ENCODE measurements around the gene GNAI3.
A peak's percentile ranks its signal among the peaks of the same experiment; 100 is the strongest.

The GNAI3 gene

DNA sequence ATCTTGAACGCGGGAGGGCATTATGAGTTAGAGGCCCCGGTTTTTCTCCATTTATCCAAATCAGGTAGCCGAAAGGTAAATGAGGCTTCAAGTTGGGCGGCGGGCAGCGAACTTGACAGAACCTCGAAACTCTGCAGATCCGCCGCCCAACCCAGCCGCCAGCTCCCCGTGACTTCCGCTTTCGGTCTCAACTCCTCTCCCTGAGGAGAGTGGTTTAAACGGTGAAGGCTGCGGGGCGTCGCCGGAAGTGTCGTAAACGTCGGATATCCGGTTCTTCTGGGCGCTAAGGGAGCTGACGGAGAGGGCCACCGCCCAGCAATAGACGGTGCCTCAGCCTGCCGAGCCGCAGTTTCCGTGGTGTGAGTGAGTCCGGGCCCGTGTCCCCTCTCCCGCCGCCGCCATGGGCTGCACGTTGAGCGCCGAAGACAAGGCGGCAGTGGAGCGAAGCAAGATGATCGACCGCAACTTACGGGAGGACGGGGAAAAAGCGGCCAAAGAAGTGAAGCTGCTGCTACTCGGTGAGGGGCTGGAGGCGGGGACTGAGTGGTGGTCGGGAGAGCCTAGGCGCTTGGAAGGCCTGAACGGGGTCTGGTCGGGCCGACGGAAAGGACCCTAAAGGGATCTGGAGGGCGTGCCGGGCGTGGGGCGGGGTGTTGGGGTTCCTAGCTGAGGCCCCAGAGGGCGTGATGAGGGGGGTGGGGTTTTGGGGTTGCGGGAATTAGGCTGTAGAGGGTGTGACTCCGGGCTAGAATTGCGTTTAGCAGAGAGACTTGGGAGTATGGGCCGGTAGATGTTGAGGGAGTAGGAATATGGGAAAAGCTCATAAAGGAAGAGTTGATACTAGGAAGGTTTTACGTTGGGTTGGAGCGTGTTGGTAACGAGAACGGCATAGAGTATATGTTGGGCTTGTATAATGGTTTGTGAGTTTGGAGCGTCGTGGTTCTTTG lies at the start of gene GNAI3:
GNAI3 (plus strand) TSS at position 295 of the 947 bp plus-strand sequence; CDS start at position 401, 106 bp downstream.
- in situ Hi-C loops (cut with HindIII; ENCODE audit: low pct_unique_long_range_greater_than_20kb, low sequenced_read_pairs), result no loop called here
- peak; percentile 74 to 95 for DNase-seq (ENCODE audit: low read depth in 1 of 2, low spot score in 1 of 2)
- no peak for TF ChIP-seq JUND (IDR thresholded peaks at IDR 0.05; ENCODE audit: low read depth)

DNA sequence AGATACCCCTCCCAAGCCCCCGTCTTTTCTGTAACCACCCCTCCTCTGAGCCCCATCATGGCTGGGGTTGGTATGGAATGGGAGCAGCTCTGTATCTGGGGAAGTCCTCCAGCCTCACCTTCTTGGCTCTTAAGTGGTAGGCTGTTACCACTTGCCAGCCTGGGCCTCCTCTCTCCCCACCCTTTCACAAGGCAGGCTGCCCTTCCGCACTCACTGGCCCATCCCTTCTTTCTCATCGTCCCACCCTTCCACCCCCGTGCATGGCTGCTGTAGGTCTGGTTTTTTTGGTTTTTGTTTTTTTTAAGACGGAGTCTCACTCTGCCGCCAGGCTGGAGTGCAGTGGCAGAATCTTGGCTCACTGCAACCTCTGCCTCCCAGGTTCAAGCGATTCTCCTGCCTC lies 49.3 kb upstream of the GNAI3 start:
- TF ChIP-seq JUND (IDR thresholded peaks at IDR 0.05; ENCODE audit: low read depth), result no peak
- in situ Hi-C loops (cut with HindIII; ENCODE audit: low pct_unique_long_range_greater_than_20kb, low sequenced_read_pairs), result no loop called here
- no peak for DNase-seq (ENCODE audit: low read depth in 1 of 2, low spot score in 1 of 2)

DNA sequence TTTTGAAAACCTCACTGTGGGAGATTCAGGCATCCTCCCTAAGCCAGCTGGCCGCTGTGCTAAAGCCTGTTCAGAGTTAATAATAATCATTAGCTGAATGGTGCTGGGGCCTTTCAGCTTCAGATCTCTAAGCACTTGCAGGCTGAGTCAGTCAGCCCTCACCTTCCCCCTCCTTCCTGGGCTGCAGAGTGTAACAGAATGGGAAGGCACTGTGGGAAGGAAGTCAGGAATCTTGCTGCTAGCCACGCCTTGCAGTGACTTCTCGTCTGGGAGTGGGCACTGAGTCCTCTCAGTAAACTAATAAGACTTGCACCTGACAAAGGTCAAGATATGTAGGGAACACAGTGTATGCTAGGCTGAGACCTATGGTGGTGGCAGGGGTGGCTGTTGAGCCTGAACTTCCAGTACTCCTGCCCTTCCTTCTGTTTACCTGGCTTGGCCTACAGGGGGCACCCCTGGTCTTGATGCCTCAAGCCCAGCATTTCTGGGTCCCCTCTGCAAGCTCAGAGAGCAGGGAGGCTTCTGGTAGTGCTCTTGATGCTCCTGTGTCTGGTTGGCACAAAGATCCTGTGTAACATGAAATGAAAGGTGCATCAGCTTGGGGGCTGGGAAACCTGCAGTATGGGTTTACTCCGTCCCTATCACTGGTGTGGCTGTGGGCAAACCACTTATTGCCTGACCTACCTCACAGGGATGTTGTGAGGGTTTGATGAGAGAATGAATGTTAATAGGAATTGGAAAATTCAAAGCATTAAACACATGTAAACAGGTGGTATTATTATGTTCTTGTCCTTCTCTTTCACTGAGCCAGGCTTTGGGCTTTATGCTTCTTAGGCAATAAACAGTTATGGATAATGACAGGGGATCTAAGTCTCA lies 48.5 kb upstream of the GNAI3 start:
- no peak for TF ChIP-seq JUND (IDR thresholded peaks at IDR 0.05; ENCODE audit: low read depth)
- DNase-seq (ENCODE audit: low read depth in 1 of 2, low spot score in 1 of 2), result peak in 1 of 2 experiments; percentile 59
- in situ Hi-C loops (cut with HindIII; ENCODE audit: low pct_unique_long_range_greater_than_20kb, low sequenced_read_pairs), result no loop called here

DNA sequence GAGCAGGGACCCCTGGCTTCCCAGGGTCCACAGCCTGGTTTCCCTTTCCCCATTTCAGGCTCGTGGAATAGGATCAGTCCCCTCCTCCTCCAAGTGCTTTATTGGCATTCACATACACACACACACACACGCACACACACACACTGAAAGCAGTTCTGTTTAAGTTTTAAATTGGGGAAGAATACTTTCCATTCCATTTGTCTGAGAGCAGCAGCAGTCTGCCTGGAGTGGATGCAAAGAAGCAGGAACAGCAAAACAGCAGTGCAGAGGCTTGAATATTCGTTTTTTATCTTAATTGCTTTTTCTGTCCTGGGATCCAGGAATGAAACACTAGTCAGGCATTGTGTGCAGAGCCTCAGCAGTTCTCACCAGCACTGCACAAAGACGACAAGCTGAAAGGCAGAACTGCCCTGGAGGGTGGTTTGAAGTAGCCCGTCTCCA lies 47.5 kb upstream of the GNAI3 start:
- in situ Hi-C loops (cut with HindIII; ENCODE audit: low pct_unique_long_range_greater_than_20kb, low sequenced_read_pairs), result no loop called here
- no peak for DNase-seq (ENCODE audit: low read depth in 1 of 2, low spot score in 1 of 2)
- no peak for TF ChIP-seq JUND (IDR thresholded peaks at IDR 0.05; ENCODE audit: low read depth)

DNA sequence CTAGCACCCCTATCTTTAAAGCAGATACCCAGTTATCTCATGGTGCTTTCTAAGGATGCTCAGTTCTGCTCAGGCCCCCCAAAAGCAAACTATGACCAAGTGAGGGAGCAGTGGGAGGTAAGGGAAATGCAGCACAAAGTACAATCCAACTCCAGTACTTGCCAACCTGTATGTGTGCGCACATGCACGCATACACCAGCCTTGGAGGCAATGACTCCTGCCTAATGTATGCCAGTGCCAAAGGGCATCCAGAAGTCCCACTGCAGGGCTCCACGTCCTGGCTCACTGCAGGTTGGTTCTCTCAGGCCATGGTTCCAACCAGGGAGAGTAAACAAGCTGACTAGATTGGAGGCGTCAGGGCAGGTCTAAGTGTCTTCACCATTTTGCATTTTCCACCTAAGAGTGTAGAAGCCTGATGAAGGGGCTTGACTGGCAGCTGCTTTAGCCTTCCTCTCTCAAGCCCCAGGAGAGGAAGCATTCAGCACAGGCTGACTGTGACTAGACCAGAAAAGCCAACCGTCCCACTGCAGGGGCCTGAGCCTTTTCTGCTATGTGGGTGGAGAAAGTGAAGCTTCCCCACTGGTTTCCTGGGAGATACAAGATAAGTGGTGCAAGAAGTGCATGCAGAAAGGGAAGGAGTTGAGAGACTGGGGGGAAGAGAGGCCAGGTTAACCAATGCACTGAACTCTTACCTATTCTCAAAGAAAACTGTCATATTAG lies 46.6 kb upstream of the GNAI3 start:
- no peak for DNase-seq (ENCODE audit: low read depth in 1 of 2, low spot score in 1 of 2)
- no peak for TF ChIP-seq JUND (IDR thresholded peaks at IDR 0.05; ENCODE audit: low read depth)
- in situ Hi-C loops (cut with HindIII; ENCODE audit: low pct_unique_long_range_greater_than_20kb, low sequenced_read_pairs), result no loop called here

DNA sequence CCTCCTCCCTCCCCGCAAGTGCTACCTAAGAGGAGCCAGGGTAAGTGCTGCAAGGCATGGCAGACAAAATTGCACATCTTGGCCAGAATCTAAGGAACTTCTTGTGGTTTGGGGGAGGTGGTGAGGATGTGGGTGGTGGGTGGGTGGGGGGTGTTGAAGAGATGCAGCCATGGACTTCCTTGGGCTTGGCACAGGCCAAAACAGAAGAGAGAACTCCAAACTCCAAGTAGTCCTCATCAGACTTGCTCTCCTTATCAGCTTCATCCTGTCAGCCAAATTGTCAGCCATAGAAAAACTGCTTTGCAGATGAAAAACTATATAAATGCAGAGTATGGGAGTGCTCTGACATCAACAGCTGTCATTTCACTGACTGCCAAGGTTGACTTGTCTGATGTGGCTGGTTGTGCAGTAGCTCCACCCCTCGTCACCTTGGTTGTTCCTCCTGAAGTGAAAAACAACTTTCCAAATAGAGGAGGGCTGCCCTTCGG lies 46.0 kb upstream of the GNAI3 start:
- no peak for TF ChIP-seq JUND (IDR thresholded peaks at IDR 0.05; ENCODE audit: low read depth)
- DNase-seq (ENCODE audit: low read depth in 1 of 2, low spot score in 1 of 2), result no peak
- in situ Hi-C loops (cut with HindIII; ENCODE audit: low pct_unique_long_range_greater_than_20kb, low sequenced_read_pairs), result no loop called here

DNA sequence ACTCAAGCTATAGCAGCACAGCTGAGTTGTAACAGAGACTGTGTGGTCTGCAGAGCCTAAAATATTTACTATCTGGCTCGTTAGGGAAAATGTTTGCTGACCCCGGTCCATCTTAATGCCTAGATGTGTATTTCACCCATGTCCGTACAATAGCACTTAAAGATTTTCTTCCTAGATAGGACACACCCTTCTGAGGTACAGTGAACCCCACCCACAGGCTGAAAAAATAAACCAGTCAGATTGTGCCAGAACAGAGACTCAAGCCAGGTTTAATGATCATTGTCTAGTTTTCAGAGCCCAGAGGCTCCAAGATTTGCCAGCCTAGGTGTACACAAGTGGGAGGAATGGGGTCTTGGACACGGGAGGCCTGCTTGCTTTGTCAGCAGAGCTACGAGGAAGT lies 44.5 kb upstream of the GNAI3 start:
- in situ Hi-C loops (cut with HindIII; ENCODE audit: low pct_unique_long_range_greater_than_20kb, low sequenced_read_pairs), result no loop called here
- no peak for DNase-seq (ENCODE audit: low read depth in 1 of 2, low spot score in 1 of 2)
- TF ChIP-seq JUND (IDR thresholded peaks at IDR 0.05; ENCODE audit: low read depth), result no peak

DNA sequence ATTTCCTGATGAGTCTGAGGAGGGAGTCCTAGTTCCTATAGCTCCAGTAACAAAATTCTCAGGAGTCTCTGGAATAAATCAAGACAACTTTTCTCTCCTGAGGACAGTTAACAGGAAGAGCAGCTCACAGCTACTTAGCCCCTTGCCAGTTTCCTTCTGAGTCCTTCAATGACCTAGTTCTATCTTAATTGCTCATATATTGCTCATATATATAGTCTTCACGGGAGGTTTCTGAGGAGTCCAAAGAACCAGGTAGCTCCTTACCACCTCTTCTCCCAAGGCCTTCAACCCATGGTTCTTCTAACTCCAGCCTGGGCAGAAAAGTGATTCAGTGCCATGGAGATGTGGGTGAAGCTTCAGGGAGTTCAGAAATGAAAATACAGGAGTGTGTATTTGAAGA lies 43.4 kb upstream of the GNAI3 start:
- no peak for DNase-seq (ENCODE audit: low read depth in 1 of 2, low spot score in 1 of 2)
- in situ Hi-C loops (cut with HindIII; ENCODE audit: low pct_unique_long_range_greater_than_20kb, low sequenced_read_pairs), result no loop called here
- no peak for TF ChIP-seq JUND (IDR thresholded peaks at IDR 0.05; ENCODE audit: low read depth)

DNA sequence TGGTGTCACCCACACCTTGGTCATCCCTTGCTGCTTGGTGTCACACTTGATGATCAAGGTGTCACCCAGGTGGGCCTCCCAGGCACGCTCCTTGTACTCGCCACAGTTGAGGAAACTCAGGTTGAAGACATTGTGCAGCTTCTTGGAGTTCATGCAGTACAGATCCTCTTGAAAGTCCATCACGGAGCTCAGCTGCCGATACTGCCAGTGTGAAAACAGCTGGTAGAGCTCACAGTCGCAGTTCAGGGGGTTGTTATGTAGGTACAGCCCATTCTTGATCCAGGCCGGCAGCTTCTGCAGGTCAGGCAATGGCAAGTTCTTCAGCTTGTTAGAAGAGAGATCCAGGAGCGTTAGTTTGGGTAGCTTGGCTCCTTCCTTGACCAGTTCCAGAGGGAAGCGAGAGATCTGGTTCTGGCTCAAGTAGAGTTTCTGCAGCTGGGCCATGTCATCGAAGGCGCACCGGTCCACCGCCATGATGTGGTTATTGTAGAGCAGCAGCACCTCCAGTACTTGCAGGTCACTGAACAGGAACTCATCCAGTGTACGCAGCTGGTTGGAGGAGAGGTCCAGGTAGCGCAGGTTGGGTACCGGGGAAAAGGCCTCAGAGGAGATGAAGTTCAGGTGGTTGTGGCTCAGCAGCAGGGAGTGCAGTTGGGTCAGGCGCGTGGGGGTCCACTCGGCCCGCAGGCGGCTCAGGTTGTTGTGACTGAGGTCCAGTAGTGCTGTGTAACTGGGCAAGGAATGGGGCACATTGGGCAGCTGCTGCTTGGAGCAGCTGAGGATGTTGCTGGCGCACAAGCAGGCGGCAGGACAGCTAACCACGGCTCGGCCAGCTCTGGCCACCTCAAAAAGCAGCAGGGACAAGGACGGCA lies 40.2 kb upstream of the GNAI3 start:
- no peak for DNase-seq (ENCODE audit: low read depth in 1 of 2, low spot score in 1 of 2)
- in situ Hi-C loops (cut with HindIII; ENCODE audit: low pct_unique_long_range_greater_than_20kb, low sequenced_read_pairs), result no loop called here
- TF ChIP-seq JUND (IDR thresholded peaks at IDR 0.05; ENCODE audit: low read depth), result no peak

DNA sequence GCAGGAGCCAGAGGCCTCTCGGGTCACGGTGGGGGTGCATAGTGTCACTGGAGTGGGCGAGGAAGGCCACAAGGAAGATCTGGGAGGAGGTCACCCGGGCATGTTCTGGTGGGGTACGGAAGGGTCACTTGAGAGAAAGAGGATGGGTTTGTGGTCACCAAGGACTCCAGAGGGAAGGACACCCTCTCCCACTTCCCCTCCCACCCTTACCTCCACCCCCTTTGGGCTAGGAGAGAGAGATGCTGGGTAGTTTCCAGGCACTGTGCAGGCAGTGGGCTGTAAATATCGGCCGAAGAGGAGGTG lies 39.6 kb upstream of the GNAI3 start:
- no peak for DNase-seq (ENCODE audit: low read depth in 1 of 2, low spot score in 1 of 2)
- no peak for TF ChIP-seq JUND (IDR thresholded peaks at IDR 0.05; ENCODE audit: low read depth)
- in situ Hi-C loops (cut with HindIII; ENCODE audit: low pct_unique_long_range_greater_than_20kb, low sequenced_read_pairs), result no loop called here

Measured in T47D (cell line).